ENCODE results near the gene STK35. TPM values are rescaled to one million over a fixed set of nuclear protein-coding genes. Genes with fewer than 3 reads are reported as not detected.

STK35 gene
- total and polyA plus RNA-seq, 9 donors = 5.1 to 20.2 (median 13.2) TPM

DNA sequence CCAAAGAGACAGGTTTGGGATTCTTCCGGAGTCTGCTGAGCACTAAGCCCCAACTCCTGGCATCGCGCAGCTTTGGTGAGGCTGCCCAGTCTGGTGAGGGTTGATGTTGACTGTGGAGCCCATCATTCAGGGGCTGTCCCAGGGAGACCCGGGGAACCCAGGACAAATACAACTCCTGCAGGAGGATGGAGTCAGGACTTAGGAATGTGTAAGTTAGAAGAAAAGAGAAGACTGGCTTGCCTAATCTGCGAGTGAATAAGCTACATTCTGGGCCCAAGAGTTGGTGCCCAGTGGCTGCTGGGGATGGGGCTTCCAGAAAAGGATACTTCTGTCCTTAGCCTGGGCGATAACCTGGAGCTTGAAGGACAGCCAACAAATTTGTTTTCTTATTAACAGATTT is 47.9 kb downstream of the STK35 start:
- Histone ChIP-seq H3K4me1 (ENCODE audit: insufficient read depth) (peaks cover 1% of the 10 kb centered on the region), H3K36me3 (no peaks in the 10 kb centered on the region)
- intact Hi-C loops (cut with DNase I) = no loop called here

DNA sequence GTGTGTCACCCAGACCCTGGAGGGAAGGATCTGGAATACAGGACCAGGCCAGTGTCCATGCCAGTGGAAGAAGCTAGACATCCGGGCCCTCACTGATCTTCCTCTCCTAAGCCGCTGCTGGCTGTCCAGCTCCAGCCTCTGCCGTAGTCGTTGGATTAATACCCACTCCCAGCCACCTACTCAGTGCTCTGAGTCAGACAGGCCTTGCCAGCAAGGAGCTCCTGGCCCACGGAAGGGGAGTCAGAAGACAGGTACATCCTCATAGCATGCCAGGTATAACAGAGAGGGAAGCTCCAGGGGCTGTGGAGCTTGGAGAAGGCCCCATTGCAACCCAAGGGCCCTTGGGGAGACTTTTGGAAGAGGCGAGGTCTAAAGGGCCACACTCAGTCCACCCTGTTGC is 49.0 kb downstream of the STK35 start:
- peaks cover 1% of the 10 kb centered on the region for H3K4me1 ChIP-seq (ENCODE audit: insufficient read depth)
- no peak for DNase-seq
- no peaks in the 10 kb centered on the region for H3K9me3 ChIP-seq
- no peaks in the 10 kb centered on the region for H3K27me3 ChIP-seq
- intact Hi-C loops (cut with DNase I) = no loop called here
- TF ChIP-seq, protein P1, sequence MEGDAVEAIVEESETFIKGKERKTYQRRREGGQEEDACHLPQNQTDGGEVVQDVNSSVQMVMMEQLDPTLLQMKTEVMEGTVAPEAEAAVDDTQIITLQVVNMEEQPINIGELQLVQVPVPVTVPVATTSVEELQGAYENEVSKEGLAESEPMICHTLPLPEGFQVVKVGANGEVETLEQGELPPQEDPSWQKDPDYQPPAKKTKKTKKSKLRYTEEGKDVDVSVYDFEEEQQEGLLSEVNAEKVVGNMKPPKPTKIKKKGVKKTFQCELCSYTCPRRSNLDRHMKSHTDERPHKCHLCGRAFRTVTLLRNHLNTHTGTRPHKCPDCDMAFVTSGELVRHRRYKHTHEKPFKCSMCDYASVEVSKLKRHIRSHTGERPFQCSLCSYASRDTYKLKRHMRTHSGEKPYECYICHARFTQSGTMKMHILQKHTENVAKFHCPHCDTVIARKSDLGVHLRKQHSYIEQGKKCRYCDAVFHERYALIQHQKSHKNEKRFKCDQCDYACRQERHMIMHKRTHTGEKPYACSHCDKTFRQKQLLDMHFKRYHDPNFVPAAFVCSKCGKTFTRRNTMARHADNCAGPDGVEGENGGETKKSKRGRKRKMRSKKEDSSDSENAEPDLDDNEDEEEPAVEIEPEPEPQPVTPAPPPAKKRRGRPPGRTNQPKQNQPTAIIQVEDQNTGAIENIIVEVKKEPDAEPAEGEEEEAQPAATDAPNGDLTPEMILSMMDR (IDR thresholded peaks at IDR 0.05) = no peak
- TF ChIP-seq POLR2A (IDR thresholded peaks at IDR 0.05) (no peak), EP300 (IDR thresholded peaks at IDR 0.05) (no peak)
- WGBS, 3 donors = 85 to 94% (median 89%) methylated on average over 6 of the region's 6 CpGs
- no peak overlapping the region for H3K4me3 ChIP-seq
- no peak overlapping the region for H3K27ac ChIP-seq
- H3K36me3 ChIP-seq = no peaks in the 10 kb centered on the region

More for the DNA sequence above, 47.9 kb downstream of the STK35 start:
- DNase-seq = no peak
- H3K27ac ChIP-seq = no peak overlapping the region
- no peaks in the 10 kb centered on the region for H3K9me3 ChIP-seq
- 84 to 90% (median 84%) methylated on average over 6 of the region's 6 CpGs for WGBS, 3 donors
- no peak overlapping the region for H3K4me3 ChIP-seq
- TF ChIP-seq POLR2A (IDR thresholded peaks at IDR 0.05) (no peak), EP300 (IDR thresholded peaks at IDR 0.05) (no peak)
- TF ChIP-seq, protein P1 (IDR thresholded peaks at IDR 0.05) = no peak
- no peaks in the 10 kb centered on the region for H3K27me3 ChIP-seq

DNA sequence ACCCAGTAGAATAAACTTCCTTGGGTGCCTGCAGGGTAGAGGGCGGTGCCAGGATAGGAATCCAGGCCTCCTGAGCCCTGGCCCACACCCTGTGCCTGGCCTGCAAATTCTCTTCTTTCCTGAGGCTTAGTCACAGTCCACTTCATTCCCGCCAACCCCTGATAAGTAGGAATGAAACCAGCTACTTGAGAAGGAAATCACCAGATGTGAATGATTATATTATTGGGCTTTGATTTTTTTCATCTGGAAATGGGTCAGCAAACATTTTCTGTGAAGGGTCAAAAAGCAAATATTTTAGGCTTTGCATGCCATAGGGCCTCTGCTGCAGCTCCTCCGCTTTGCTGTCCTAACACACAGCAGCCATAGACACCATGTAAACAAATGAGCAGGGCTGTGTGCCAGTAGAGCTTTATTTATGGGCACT is 50.2 kb downstream of the STK35 start:
- Histone ChIP-seq H3K4me1 (ENCODE audit: insufficient read depth) (peaks cover 1% of the 10 kb centered on the region), H3K4me3 (no peak overlapping the region), H3K27me3 (no peaks in the 10 kb centered on the region), H3K9me3 (no peaks in the 10 kb centered on the region), H3K36me3 (no peaks in the 10 kb centered on the region), H3K27ac (no peak overlapping the region)
- WGBS, 3 donors = 57 to 61% (median 61%) methylated on average over 3 of the region's 3 CpGs
- no peak for DNase-seq
- intact Hi-C loops (cut with DNase I) = no loop called here
- TF ChIP-seq EP300 (IDR thresholded peaks at IDR 0.05) = no peak

DNA sequence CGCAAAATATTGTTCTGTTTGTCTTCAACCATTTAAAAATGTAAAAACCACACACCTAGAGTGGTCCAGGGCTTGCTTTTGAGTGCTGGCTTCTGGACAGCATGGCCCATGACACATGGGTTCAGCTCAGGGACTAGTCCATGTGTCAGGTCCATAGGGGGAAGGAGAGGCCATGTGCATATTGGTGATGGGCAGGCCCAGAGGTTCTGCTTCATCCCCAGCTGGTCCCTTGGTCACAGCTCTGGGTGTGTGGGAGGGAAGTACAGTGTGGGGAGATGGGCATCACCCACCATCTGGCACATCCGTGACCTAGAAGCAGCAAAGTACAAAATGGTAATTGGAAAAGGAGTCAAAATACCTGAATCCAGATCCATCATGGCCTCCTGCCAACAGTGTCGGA is 50.7 kb downstream of the STK35 start:
- no peak overlapping the region for H3K27ac ChIP-seq
- no peaks in the 10 kb centered on the region for H3K9me3 ChIP-seq
- TF ChIP-seq, protein P1 (IDR thresholded peaks at IDR 0.05) = no peak
- TF ChIP-seq EP300 (IDR thresholded peaks at IDR 0.05) (no peak), POLR2A (IDR thresholded peaks at IDR 0.05) (no peak)
- no peaks in the 10 kb centered on the region for H3K27me3 ChIP-seq
- intact Hi-C loops (cut with DNase I) = no loop called here
- no peaks in the 10 kb centered on the region for H3K36me3 ChIP-seq
- DNase-seq = no peak
- H3K4me1 ChIP-seq (ENCODE audit: insufficient read depth) = peaks cover 1% of the 10 kb centered on the region
- no peak overlapping the region for H3K4me3 ChIP-seq
- 46 to 55% (median 49%) methylated on average over 3 of the region's 3 CpGs for WGBS, 3 donors

DNA sequence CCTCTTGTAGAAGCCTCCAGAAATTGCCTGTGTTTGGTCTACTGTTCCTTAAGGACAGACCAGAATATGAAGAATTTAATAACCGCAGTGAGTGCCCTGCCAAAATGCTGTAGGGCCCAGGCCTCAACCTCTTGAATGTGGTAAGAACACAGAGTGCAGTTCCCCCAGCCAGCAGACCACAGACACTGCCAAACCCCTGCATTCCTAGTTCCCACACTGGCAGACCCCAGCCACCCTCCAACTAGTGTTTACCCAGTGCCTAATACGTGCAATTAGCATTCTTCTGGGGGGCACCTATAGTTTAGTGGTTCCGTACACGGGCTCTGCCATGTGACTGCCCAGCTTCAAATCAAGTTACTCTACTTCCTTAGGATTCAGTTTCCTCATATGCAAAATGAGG is 51.7 kb downstream of the STK35 start:
- TF ChIP-seq EP300 (IDR thresholded peaks at IDR 0.05) = no peak
- TF ChIP-seq, protein P1 (IDR thresholded peaks at IDR 0.05) = no peak
- no peak for TF ChIP-seq POLR2A (IDR thresholded peaks at IDR 0.05)
- WGBS, 3 donors = 77 to 91% (median 82%) methylated on average over 4 of the region's 4 CpGs

More for the DNA sequence above, 51.7 kb downstream of the STK35 start:
- intact Hi-C loops (cut with DNase I) = no loop called here
- Histone ChIP-seq H3K4me3 (no peak overlapping the region), H3K36me3 (no peaks in the 10 kb centered on the region), H3K4me1 (ENCODE audit: insufficient read depth) (peaks cover 1% of the 10 kb centered on the region), H3K27me3 (no peaks in the 10 kb centered on the region), H3K27ac (no peak overlapping the region), H3K9me3 (no peaks in the 10 kb centered on the region)
- no peak for DNase-seq

Measured in ovary (tissue), 9 donors.